Prostate gland (tissue), 2 donors: ENCODE measurements around the gene GFI1B. TPM values are rescaled to one million over a fixed set of nuclear protein-coding genes. Genes with fewer than 3 reads are reported as not detected.
"Not testable (repeated sequence)": the region's sequence is repeated elsewhere in the genome, so short reads cannot be mapped to it uniquely, and the experiment has no call there.

Source experiments
- DNase-seq: peaks from one replicate; pipeline ENCODE4 v3.0.0-alpha.2; 2019; ENCODE audit warnings: low spot score
- H3K27ac ChIP-seq, 2 donors: fragments of 200-600 bp; sonication (generic); 2 replicates each; pipeline ENCODE4 v1.5.1; 2017 to 2019
- H3K27me3 ChIP-seq: fragments of 200-600 bp; sonication (generic); replicated peaks from 2 replicates; pipeline ENCODE4 v1.5.1; 2019; ENCODE audit not compliant: insufficient read depth
- H3K36me3 ChIP-seq, 2 donors: fragments of 200-600 bp; sonication (generic); 1 replicate in 1 of 2; 2 replicates in 1 of 2; pipeline versions ENCODE4 v1.5.1 to v1.8.1; 2017 to 2019
- H3K4me1 ChIP-seq: fragments of 200-600 bp; sonication (generic); replicated peaks from 2 replicates; pipeline ENCODE4 v1.5.1; 2019
- H3K4me3 ChIP-seq, 2 donors: fragments of 200-600 bp; sonication (generic); 2 replicates each; pipeline ENCODE4 v1.5.1; 2017 to 2019
- H3K9me3 ChIP-seq: fragments of 200-600 bp; sonication (generic); 2 replicates; pipeline ENCODE4 v1.5.1; 2017
- POLR2A ChIP-seq: fragments of 450-650 bp; IDR thresholded peaks from one replicate; pipeline ENCODE4 v1.6.1; 2016; ENCODE audit warnings: antibody characterized with exemption, mild to moderate bottlenecking
- POLR2AphosphoS5 ChIP-seq: sonication (generic); formaldehyde crosslinking; IDR thresholded peaks from one replicate; pipeline ENCODE4 v1.6.1; 2017; ENCODE audit warnings: antibody characterized with exemption
- WGBS: methylation state at CpG from one replicate; pipeline ENCODE4 v1.1.5; 2018; 5-methylcytosine and 5-hydroxymethylcytosine counted together
- intact Hi-C: fragments of 100-400 bp; cut with DNase I; formaldehyde crosslinking; loops from one replicate; pipeline ENCODE4 v1.14.2; 2022
- total RNA-seq, 2 donors: library from RNA; depleted of rRNA; stranded (reverse); fragments of >200 nt; gene quantifications; one replicate each; pipeline ENCODE4 v1.1.0, GENCODE V29; 2016
- TF ChIP-seq, protein P1 (sequence below), 4 experiments: fragments of 200-600 bp in 2 of 4; fragments of 450-650 bp in 2 of 4; sonication (generic) in 2 of 4; IDR thresholded peaks; 1 replicate in 3 of 4; 2 replicates in 1 of 4; pipeline ENCODE4 v1.5.1; 2016 to 2019; ENCODE audit warnings: antibody characterized with exemption in 4 of 4, mild to moderate bottlenecking in 2 of 4, moderate library complexity in 2 of 4

GFI1B gene
- total RNA-seq, 2 donors from 2014 or later, result 0.85 TPM; not detected in 1

DNA sequence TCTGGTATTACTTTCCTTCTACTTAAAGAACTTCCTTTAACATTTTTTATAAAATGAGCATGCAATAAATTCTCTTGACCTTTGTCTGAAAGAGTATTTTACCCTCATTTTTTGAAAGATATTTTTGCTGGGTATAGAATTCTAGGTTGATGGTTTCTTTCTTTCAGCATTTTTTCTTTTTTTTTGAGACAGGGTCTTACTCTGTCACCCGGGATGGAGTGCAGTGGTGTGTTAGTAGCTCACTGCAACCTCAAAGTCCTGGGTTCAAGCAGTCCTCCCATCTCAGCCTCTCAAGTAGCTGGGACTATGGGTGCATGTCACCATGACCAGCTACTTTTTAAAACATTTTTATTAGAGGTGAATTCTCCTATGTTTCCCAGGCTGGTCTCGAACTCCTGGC lies 23.4 kb upstream of the GFI1B start:
- intact Hi-C loops, result no loop called here
- H3K4me3 ChIP-seq, result no peak overlapping the region
- 82% methylated on average over 2 of the region's 2 CpGs for WGBS
- no peaks in the 10 kb centered on the region for H3K27me3 ChIP-seq
- H3K9me3 ChIP-seq, result no peaks in the 10 kb centered on the region
- H3K4me1 ChIP-seq, result no peaks in the 10 kb centered on the region
- TF ChIP-seq POLR2AphosphoS5 (no peak), POLR2A (no peak)
- TF ChIP-seq, protein P1, sequence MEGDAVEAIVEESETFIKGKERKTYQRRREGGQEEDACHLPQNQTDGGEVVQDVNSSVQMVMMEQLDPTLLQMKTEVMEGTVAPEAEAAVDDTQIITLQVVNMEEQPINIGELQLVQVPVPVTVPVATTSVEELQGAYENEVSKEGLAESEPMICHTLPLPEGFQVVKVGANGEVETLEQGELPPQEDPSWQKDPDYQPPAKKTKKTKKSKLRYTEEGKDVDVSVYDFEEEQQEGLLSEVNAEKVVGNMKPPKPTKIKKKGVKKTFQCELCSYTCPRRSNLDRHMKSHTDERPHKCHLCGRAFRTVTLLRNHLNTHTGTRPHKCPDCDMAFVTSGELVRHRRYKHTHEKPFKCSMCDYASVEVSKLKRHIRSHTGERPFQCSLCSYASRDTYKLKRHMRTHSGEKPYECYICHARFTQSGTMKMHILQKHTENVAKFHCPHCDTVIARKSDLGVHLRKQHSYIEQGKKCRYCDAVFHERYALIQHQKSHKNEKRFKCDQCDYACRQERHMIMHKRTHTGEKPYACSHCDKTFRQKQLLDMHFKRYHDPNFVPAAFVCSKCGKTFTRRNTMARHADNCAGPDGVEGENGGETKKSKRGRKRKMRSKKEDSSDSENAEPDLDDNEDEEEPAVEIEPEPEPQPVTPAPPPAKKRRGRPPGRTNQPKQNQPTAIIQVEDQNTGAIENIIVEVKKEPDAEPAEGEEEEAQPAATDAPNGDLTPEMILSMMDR (IDR thresholded peaks at IDR 0.05), result no peak
- DNase-seq, result no peak
- no peak overlapping the region for H3K27ac ChIP-seq
- no peaks in the 10 kb centered on the region for H3K36me3 ChIP-seq

GRCh38 chr9:132955768-132956167 lies 22.7 kb upstream of the GFI1B start:
- H3K27ac ChIP-seq, result no peak overlapping the region
- no peaks in the 10 kb centered on the region for H3K36me3 ChIP-seq
- WGBS, result 62% methylated on average over 2 of the region's 2 CpGs
- intact Hi-C loops, result no loop called here
- H3K4me3 ChIP-seq, result no peak overlapping the region
- no peak for DNase-seq
- H3K27me3 ChIP-seq, result no peaks in the 10 kb centered on the region
- TF ChIP-seq POLR2AphosphoS5 (no peak), POLR2A (no peak)
- TF ChIP-seq, protein P1 (IDR thresholded peaks at IDR 0.05), result no peak
- H3K9me3 ChIP-seq, result no peaks in the 10 kb centered on the region
- H3K4me1 ChIP-seq, result no peaks in the 10 kb centered on the region

GRCh38 chr9:132957805-132958204 lies 20.7 kb upstream of the GFI1B start:
- Histone ChIP-seq H3K27me3 (no peaks in the 10 kb centered on the region), H3K4me3 (no peak overlapping the region), H3K9me3 (no peaks in the 10 kb centered on the region), H3K4me1 (no peaks in the 10 kb centered on the region), H3K36me3 (no peaks in the 10 kb centered on the region), H3K27ac (no peak overlapping the region)
- no peak for TF ChIP-seq POLR2AphosphoS5
- TF ChIP-seq, protein P1 (IDR thresholded peaks at IDR 0.05), result no peak
- TF ChIP-seq POLR2A, result no peak
- 82% methylated on average over 6 of the region's 6 CpGs for WGBS
- no peak for DNase-seq
- intact Hi-C loops, result no loop called here

GRCh38 chr9:132961002-132961401 lies 17.5 kb upstream of the GFI1B start:
- no peaks in the 10 kb centered on the region for H3K4me1 ChIP-seq
- H3K27me3 ChIP-seq, result no peaks in the 10 kb centered on the region
- intact Hi-C loops, result no loop called here
- TF ChIP-seq POLR2AphosphoS5, result no peak
- no peak for TF ChIP-seq POLR2A
- TF ChIP-seq, protein P1 (IDR thresholded peaks at IDR 0.05), result no peak
- no peaks in the 10 kb centered on the region for H3K9me3 ChIP-seq
- H3K4me3 ChIP-seq, result no peak overlapping the region
- 81% methylated on average over 6 of the region's 6 CpGs for WGBS
- no peak overlapping the region for H3K27ac ChIP-seq
- DNase-seq, result no peak
- no peaks in the 10 kb centered on the region for H3K36me3 ChIP-seq

DNA sequence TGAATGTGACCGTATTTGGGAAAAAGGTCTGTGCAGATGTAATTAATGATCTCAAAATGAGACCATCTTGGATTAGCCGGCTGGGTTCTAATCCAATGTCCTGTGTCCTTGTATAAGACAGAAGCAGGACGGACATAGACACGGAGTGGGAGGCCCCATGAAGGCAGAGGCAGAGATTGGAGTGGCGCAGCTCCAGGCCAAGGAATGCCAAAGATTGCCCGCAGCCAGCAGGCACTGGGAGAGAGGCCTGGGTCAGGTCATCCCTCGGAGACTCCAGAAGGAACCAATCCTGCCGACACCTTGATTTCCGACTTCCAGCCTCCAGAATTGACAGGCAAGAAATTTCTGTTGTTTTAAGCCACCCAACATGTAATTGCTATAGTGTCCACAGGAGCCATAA lies 13.0 kb upstream of the GFI1B start:
- TF ChIP-seq, protein P1 (IDR thresholded peaks at IDR 0.05), result no peak
- TF ChIP-seq POLR2AphosphoS5 (no peak), POLR2A (no peak)
- intact Hi-C loops, result no loop called here
- 88% methylated on average over 9 of the region's 9 CpGs for WGBS
- Histone ChIP-seq H3K27ac (no peak overlapping the region), H3K9me3 (no peaks in the 10 kb centered on the region), H3K27me3 (no peaks in the 10 kb centered on the region), H3K4me1 (no peaks in the 10 kb centered on the region), H3K4me3 (no peak overlapping the region), H3K36me3 (no peaks in the 10 kb centered on the region)
- DNase-seq, result no peak

- H3K27me3 ChIP-seq, H3K9me3 ChIP-seq: not testable (repeated sequence)
- 98% methylated on average over 3 of the region's 3 CpGs for WGBS
These were observed 10.6 kb upstream of the GFI1B start for GRCh38 chr9:132967908-132968307.

More at GRCh38 chr9:132967908-132968307, 10.6 kb upstream of the GFI1B start:
- intact Hi-C loops, H3K27ac ChIP-seq, H3K36me3 ChIP-seq, H3K4me1 ChIP-seq, DNase-seq, H3K4me3 ChIP-seq: not testable (repeated sequence)
